ENCODE data around the gene ROBO4. TPM values are rescaled to one million over a fixed set of nuclear protein-coding genes. Genes with fewer than 3 reads are reported as not detected.

The ROBO4 gene
- total and polyA plus RNA-seq, 2 donors (not counting 1 experiment from before 2014, with no cell fraction given): not detected

- Histone ChIP-seq H3K27ac (ENCODE audit: low read length in 2 of 2) (no peak within 1 kb of the TSS), H3K9ac (ENCODE audit: low read length) (no peak within 1 kb of the TSS), H3K9me3 (ENCODE audit: control extremely low read depth in 1 of 3, control insufficient read depth in 2 of 3, insufficient read depth in 1 of 3, low read length in 2 of 3) (peaks cover 0 to 8% (median 4%) of the 10 kb centered on the region in 3 donors), H4K20me1 (ENCODE audit: control insufficient read depth, insufficient read depth, low read length, poor library complexity, severe bottlenecking) (no peaks in the 10 kb centered on the region), H3K36me3 (replicated peaks in 1 of 2; ENCODE audit: control extremely low read depth in 1 of 2, control insufficient read depth in 1 of 2, extremely low read depth in 1 of 2, insufficient read depth in 2 of 2, low read length in 1 of 2) (no peaks in the 10 kb centered on the region), H3K4me2 (replicated peaks; ENCODE audit: low read depth, low read length, poor library complexity, severe bottlenecking) (no peak within 1 kb of the TSS), H3K4me1 (ENCODE audit: control insufficient read depth in 2 of 2, insufficient read depth in 2 of 2, low read length in 2 of 2) (no peaks in the 10 kb centered on the region), H2AFZ (ENCODE audit: insufficient read depth, low read depth, low read length, poor library complexity, severe bottlenecking) (no peak within 1 kb of the TSS), H3K4me3 (ENCODE audit: control extremely low read depth in 1 of 5, extremely low read depth in 1 of 5, insufficient read depth in 1 of 5, low read depth in 2 of 5, low read length in 4 of 5) (no peak within 1 kb of the TSS), H3K27me3 (replicated peaks in 1 of 4; ENCODE audit: control extremely low read depth in 1 of 4, control insufficient read depth in 3 of 4, insufficient read depth in 4 of 4, low read length in 3 of 4) (peaks cover 0 to 21% (median 5%) of the 10 kb centered on the region in 4 experiments), H3K79me2 (ENCODE audit: control insufficient read depth, insufficient read depth, low read length) (no peaks in the 10 kb centered on the region)
- H3K4me3 Mint-ChIP-seq: no peak within 1 kb of the TSS
- no peak within 1 kb of the TSS for H3K27ac Mint-ChIP-seq
- no peaks in the 10 kb centered on the region for H3K9me3 Mint-ChIP-seq (ENCODE audit: insufficient read depth)
- H3K27me3 Mint-ChIP-seq: peaks cover 14% of the 10 kb centered on the region
- DNase-seq: no peak
- TF ChIP-seq EZH2 (IDR thresholded peaks at IDR 0.05; ENCODE audit: borderline replicate concordance, insufficient read depth, low read depth, low read length, poor library complexity, severe bottlenecking) (no peak), CTCF (IDR thresholded peaks at IDR 0.05) (no peak)
- H3K4me1 Mint-ChIP-seq: no peaks in the 10 kb centered on the region
- CTCF ChIA-PET: interaction anchor here (0.6 to 0.7 kb wide), 2 partner anchors 43 to 60 kb away, joined by 3 read pairs; no protein-coding TSS in a partner anchor
- ATAC-seq (ENCODE audit: low read depth): no peak
- POLR2A ChIA-PET: no interaction called here
- intact Hi-C loops (cut with micrococcal nuclease): no loop called here
- 90% methylated on average over 16 of the region's 18 CpGs for WGBS (ENCODE audit: insufficient coverage)
Observed at GRCh38 chr11:124935548-124936514, 38.2 kb upstream of the ROBO4 start, which contains the start of gene HEPACAM. Gene HEPACAM, minus strand, starts transcription at chr11:124936047. Its CDS starts 41 bp downstream, at chr11:124936006.
